GM23338 (cell line): ENCODE measurements around the gene STXBP5. TPM values are rescaled to one million over a fixed set of nuclear protein-coding genes. Genes with fewer than 3 reads are reported as not detected.

ENCODE experiments used
- ATAC-seq: fragments of 200-7000 bp; cut with Tn5 transposase; 3 replicates; pipeline ENCODE4 v1.9.1; 2020
- DNase-seq: peaks from one replicate; pipeline ENCODE4 v3.0.0-alpha.2; 2015; ENCODE audit warnings: low spot score
- H2AFZ ChIP-seq: fragments of 200-600 bp; sonication (generic); 2 replicates; pipeline ENCODE4 v1.8.0; 2016; ENCODE audit warnings: antibody characterized with exemption, mild to moderate bottlenecking, moderate library complexity
- H3F3A ChIP-seq: fragments of 200-600 bp; sonication (generic); replicated peaks from 2 replicates; pipeline ENCODE4 v1.8.0; 2017; ENCODE audit warnings: antibody characterized with exemption, mixed run types, low read depth
- H3K27ac ChIP-seq: fragments of 200-600 bp; sonication (generic); 2 replicates; pipeline ENCODE4 v1.6.1; 2016; ENCODE audit warnings: low read depth
- H3K27me3 ChIP-seq: fragments of 200-600 bp; sonication (generic); 2 replicates; pipeline ENCODE4 v1.8.0; 2016; ENCODE audit warnings: mild to moderate bottlenecking, mixed run types, moderate library complexity; ENCODE audit not compliant: insufficient read depth
- H3K36me3 ChIP-seq: fragments of 200-600 bp; sonication (generic); 2 replicates; pipeline ENCODE4 v1.8.0; 2016; ENCODE audit warnings: mild to moderate bottlenecking; ENCODE audit not compliant: insufficient read depth
- H3K4me1 ChIP-seq: fragments of 200-600 bp; sonication (generic); 2 replicates; pipeline ENCODE4 v1.8.0; 2016; ENCODE audit warnings: mild to moderate bottlenecking, moderate library complexity; ENCODE audit not compliant: insufficient read depth
- H3K4me2 ChIP-seq: fragments of 200-600 bp; sonication (generic); 2 replicates; pipeline ENCODE4 v1.7.1; 2017; ENCODE audit warnings: mixed run types
- H3K4me3 ChIP-seq: fragments of 200-600 bp; sonication (generic); 2 replicates; pipeline ENCODE4 v1.6.1; 2016; ENCODE audit warnings: mixed run types
- H3K79me2 ChIP-seq: fragments of 200-600 bp; sonication (generic); replicated peaks from 2 replicates; pipeline ENCODE4 v1.8.0; 2017; ENCODE audit warnings: mild to moderate bottlenecking; ENCODE audit not compliant: insufficient read depth
- H3K9me2 ChIP-seq: fragments of 200-600 bp; sonication (generic); 2 replicates; pipeline ENCODE4 v1.8.0; 2017; ENCODE audit not compliant: insufficient read depth
- H4K20me1 ChIP-seq: fragments of 200-600 bp; sonication (generic); replicated peaks from 2 replicates; pipeline ENCODE4 v1.8.0; 2017; ENCODE audit warnings: mild to moderate bottlenecking; ENCODE audit not compliant: insufficient read depth
- H3K27ac Mint-ChIP-seq: 2 replicates; pipeline ENCODE4 v1.8.0; 2020; ENCODE audit warnings: inconsistent platforms, mild to moderate bottlenecking, moderate library complexity, mixed read lengths
- H3K27me3 Mint-ChIP-seq: 3 replicates; pipeline ENCODE4 v1.8.0; 2022; ENCODE audit warnings: low read depth, mild to moderate bottlenecking, moderate library complexity, mixed read lengths, inconsistent platforms; ENCODE audit not compliant: insufficient read depth, poor library complexity
- H3K36me3 Mint-ChIP-seq: 3 replicates; pipeline ENCODE4 v1.8.0; 2021; ENCODE audit warnings: low read depth, mild to moderate bottlenecking, inconsistent platforms, moderate library complexity, mixed read lengths
- H3K4me1 Mint-ChIP-seq: 3 replicates; pipeline ENCODE4 v1.8.0; 2020; ENCODE audit warnings: mild to moderate bottlenecking, inconsistent platforms, mixed read lengths
- H3K4me3 Mint-ChIP-seq: 3 replicates; pipeline ENCODE4 v1.8.0; 2021; ENCODE audit warnings: moderate library complexity, mild to moderate bottlenecking, inconsistent platforms, mixed read lengths
- H3K9me3 Mint-ChIP-seq: 3 replicates; pipeline ENCODE4 v1.8.0; 2020; ENCODE audit warnings: moderate library complexity, mild to moderate bottlenecking, inconsistent platforms, mixed read lengths
- CREB1 ChIP-seq: fragments of 250-450 bp; sonication (Bioruptor Pico); IDR thresholded peaks from 2 replicates; pipeline ENCODE4 v1.5.0; 2020; ENCODE audit warnings: low read depth, mild to moderate bottlenecking, moderate library complexity
- ETS1 ChIP-seq: IDR thresholded peaks from 2 replicates; pipeline ENCODE4 v1.6.1; 2016; ENCODE audit warnings: antibody characterized with exemption
- EZH2 ChIP-seq: fragments of 200-600 bp; sonication (generic); IDR thresholded peaks from one replicate; pipeline ENCODE4 v1.8.0; 2017; ENCODE audit warnings: antibody characterized with exemption, mild to moderate bottlenecking, low read depth; ENCODE audit not compliant: unreplicated experiment
- JUNB ChIP-seq: IDR thresholded peaks from one replicate; pipeline ENCODE4 v1.6.1; 2016; ENCODE audit warnings: antibody characterized with exemption; ENCODE audit not compliant: unreplicated experiment
- NANOG ChIP-seq: IDR thresholded peaks from 2 replicates; pipeline ENCODE4 v1.6.1; 2016; ENCODE audit warnings: antibody characterized with exemption, borderline replicate concordance
- POLR2AphosphoS5 ChIP-seq: IDR thresholded peaks from 2 replicates; pipeline ENCODE4 v1.6.1; 2016; ENCODE audit warnings: antibody characterized with exemption, low read depth
- STAT1 ChIP-seq: IDR thresholded peaks from one replicate; pipeline ENCODE4 v1.6.1; 2016; ENCODE audit warnings: antibody characterized with exemption; ENCODE audit not compliant: unreplicated experiment
- ZNF114 ChIP-seq: fragments of 250-450 bp; sonication (Bioruptor Pico); IDR thresholded peaks from 2 replicates; pipeline ENCODE4 v1.5.0; 2020; ENCODE audit warnings: mild to moderate bottlenecking, moderate library complexity
- ZNF331 ChIP-seq: fragments of 250-450 bp; sonication (Bioruptor Pico); IDR thresholded peaks from 2 replicates; pipeline ENCODE4 v1.5.0; 2020; ENCODE audit warnings: low read depth, mild to moderate bottlenecking, moderate library complexity
- ZNF462 ChIP-seq: fragments of 250-450 bp; sonication (Bioruptor Pico); IDR thresholded peaks from 2 replicates; pipeline ENCODE4 v1.5.0; 2020; ENCODE audit warnings: mild to moderate bottlenecking, moderate library complexity
- polyA plus RNA-seq: library from polyadenylated mRNA; unstranded; fragments of >200 nt; fragmentation: Nextera tagmentation; extraction: Ambion mirVana; gene quantifications from 2 replicates; pipeline ENCODE4 v1.2.1, GENCODE V29; 2016
- total RNA-seq: library from RNA; depleted of rRNA; stranded (reverse); fragments of >200 nt; shearing (Covaris generic); gene quantifications from 2 replicates; pipeline ENCODE4 v1.2.3, GENCODE V29; 2014
- TF ChIP-seq, protein P1 (sequence below): IDR thresholded peaks from one replicate; pipeline ENCODE4 v1.6.1; 2018; ENCODE audit warnings: antibody characterized with exemption; ENCODE audit not compliant: unreplicated experiment

The STXBP5 gene
- total and polyA plus RNA-seq, 2 experiments from 2014 or later: 3.9 to 17.8 TPM

DNA sequence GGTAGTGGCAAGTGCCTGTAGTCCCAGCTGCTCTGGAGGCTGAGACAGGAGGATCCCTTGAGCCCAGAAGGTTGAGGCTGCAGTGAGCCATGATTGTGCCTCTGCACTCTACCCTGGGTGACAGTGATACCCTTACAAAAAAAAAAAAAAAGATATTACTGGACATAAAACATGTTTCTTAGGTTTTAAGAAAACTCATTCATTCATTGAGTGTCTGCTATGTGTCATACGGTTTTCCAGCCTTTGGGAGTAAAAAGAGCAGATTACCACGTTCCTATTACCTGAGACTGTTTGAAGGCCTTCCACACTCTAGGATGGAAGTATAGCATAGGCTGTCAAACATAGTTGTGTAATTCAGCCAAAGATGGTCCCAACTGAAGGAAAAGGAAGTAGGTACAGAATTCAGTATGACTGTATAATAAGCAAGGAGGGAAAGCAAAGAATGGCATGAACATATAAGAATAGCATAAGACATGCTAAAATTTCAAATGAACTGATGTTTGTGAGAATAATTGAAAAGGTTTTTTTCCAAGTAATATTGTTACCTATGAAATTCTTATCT, 22.0 kb downstream of the STXBP5 start:
- H3K27me3 Mint-ChIP-seq: no peaks in the 10 kb centered on the region
- Histone ChIP-seq H3K27me3 (no peaks in the 10 kb centered on the region), H3K27ac (no peak overlapping the region), H3K4me1 (peaks cover 17% of the 10 kb centered on the region), H2AFZ (no peak overlapping the region), H3K36me3 (no peaks in the 10 kb centered on the region), H4K20me1 (no peaks in the 10 kb centered on the region), H3K4me3 (no peak overlapping the region), H3K4me2 (no peak overlapping the region), H3K9me2 (no peaks in the 10 kb centered on the region), H3F3A (no peaks in the 10 kb centered on the region), H3K79me2 (peaks cover 31% of the 10 kb centered on the region)
- no peak overlapping the region for H3K4me3 Mint-ChIP-seq
- no peaks in the 10 kb centered on the region for H3K9me3 Mint-ChIP-seq
- TF ChIP-seq ZNF331 (CRISPR knock-in tag): no peak
- no peak for TF ChIP-seq STAT1
- no peak for TF ChIP-seq ZNF114 (CRISPR knock-in tag)
- no peak for TF ChIP-seq EZH2
- TF ChIP-seq CREB1 (CRISPR knock-in tag): no peak
- TF ChIP-seq NANOG: no peak
- TF ChIP-seq, protein P1, sequence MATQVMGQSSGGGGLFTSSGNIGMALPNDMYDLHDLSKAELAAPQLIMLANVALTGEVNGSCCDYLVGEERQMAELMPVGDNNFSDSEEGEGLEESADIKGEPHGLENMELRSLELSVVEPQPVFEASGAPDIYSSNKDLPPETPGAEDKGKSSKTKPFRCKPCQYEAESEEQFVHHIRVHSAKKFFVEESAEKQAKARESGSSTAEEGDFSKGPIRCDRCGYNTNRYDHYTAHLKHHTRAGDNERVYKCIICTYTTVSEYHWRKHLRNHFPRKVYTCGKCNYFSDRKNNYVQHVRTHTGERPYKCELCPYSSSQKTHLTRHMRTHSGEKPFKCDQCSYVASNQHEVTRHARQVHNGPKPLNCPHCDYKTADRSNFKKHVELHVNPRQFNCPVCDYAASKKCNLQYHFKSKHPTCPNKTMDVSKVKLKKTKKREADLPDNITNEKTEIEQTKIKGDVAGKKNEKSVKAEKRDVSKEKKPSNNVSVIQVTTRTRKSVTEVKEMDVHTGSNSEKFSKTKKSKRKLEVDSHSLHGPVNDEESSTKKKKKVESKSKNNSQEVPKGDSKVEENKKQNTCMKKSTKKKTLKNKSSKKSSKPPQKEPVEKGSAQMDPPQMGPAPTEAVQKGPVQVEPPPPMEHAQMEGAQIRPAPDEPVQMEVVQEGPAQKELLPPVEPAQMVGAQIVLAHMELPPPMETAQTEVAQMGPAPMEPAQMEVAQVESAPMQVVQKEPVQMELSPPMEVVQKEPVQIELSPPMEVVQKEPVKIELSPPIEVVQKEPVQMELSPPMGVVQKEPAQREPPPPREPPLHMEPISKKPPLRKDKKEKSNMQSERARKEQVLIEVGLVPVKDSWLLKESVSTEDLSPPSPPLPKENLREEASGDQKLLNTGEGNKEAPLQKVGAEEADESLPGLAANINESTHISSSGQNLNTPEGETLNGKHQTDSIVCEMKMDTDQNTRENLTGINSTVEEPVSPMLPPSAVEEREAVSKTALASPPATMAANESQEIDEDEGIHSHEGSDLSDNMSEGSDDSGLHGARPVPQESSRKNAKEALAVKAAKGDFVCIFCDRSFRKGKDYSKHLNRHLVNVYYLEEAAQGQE: no peak
- DNase-seq (no peak), ATAC-seq (no peak)
- peaks cover 33% of the 10 kb centered on the region for H3K4me1 Mint-ChIP-seq
- H3K27ac Mint-ChIP-seq: no peak overlapping the region
- H3K36me3 Mint-ChIP-seq: no peaks in the 10 kb centered on the region

DNA sequence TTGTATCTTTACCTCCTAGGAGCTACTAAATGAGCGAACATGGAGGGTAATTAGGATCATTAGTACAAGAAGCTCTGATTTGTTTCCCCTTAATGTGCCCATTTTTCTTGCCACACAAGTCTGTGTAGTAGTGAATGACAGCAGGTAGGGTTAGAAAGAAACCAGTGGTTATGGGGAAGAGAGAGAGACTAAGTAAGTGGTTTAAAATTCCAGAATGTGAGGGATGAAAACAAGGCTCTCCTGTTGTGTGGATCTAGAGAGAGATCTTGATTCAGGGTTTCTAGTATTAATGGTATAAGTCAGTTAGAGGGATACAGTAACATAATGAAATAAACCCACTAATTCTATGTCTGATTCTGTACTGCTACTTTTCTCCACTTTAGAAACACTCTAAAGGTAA, 22.7 kb downstream of the STXBP5 start:
- Mint-ChIP-seq H3K4me3 (no peak overlapping the region), H3K36me3 (no peaks in the 10 kb centered on the region), H3K27ac (0 out of 2 replicates have a peak overlapping the region, but pooled peaks have one; percentile 65), H3K27me3 (no peaks in the 10 kb centered on the region), H3K4me1 (peaks cover 30% of the 10 kb centered on the region), H3K9me3 (no peaks in the 10 kb centered on the region)
- DNase-seq (no peak), ATAC-seq (no peak)
- H2AFZ ChIP-seq: no peak overlapping the region
- H4K20me1 ChIP-seq: no peaks in the 10 kb centered on the region
- no peaks in the 10 kb centered on the region for H3F3A ChIP-seq
- peaks cover 17% of the 10 kb centered on the region for H3K4me1 ChIP-seq
- no peaks in the 10 kb centered on the region for H3K27me3 ChIP-seq
- H3K4me2 ChIP-seq: no peak overlapping the region
- peaks cover 26% of the 10 kb centered on the region for H3K79me2 ChIP-seq
- H3K36me3 ChIP-seq: no peaks in the 10 kb centered on the region
- H3K4me3 ChIP-seq: no peak overlapping the region
- no peaks in the 10 kb centered on the region for H3K9me2 ChIP-seq
- no peak overlapping the region for H3K27ac ChIP-seq
- TF ChIP-seq ETS1 (no peak), JUNB (no peak), CREB1 (CRISPR knock-in tag) (no peak), POLR2AphosphoS5 (no peak), ZNF462 (no peak), EZH2 (no peak), STAT1 (no peak)
